GM12878 (cell line): Measurements from ENCODE around the gene ELP1.

Experiments
- GABPA ChIP-seq: IDR thresholded peaks from 2 replicates; pipeline ENCODE4 v1.6.1; 2014; ENCODE audit warnings: antibody characterized with exemption, low read depth, mild to moderate bottlenecking, inconsistent platforms
- HDAC6 ChIP-seq: fragments of 200-600 bp; sonication (generic); IDR thresholded peaks from one replicate; pipeline ENCODE4 v1.8.0; 2017; ENCODE audit warnings: antibody characterized with exemption; ENCODE audit not compliant: unreplicated experiment
- TF ChIP-seq, protein P1 (sequence below), 3 experiments: IDR thresholded peaks in 2 of 3; conservative IDR thresholded peaks in 1 of 3; 2 replicates each; pipeline ENCODE4 v1.5.1; 2011; ENCODE audit warnings: low read depth in 3 of 3, low read length in 3 of 3, mild to moderate bottlenecking in 3 of 3, control low read depth in 2 of 3, moderate library complexity in 2 of 3, inconsistent platforms in 1 of 3, mixed read lengths in 1 of 3; ENCODE audit not compliant: control insufficient read depth in 2 of 3, insufficient read depth in 1 of 3; ENCODE audit errors: extremely low read depth in 1 of 3

DNA sequence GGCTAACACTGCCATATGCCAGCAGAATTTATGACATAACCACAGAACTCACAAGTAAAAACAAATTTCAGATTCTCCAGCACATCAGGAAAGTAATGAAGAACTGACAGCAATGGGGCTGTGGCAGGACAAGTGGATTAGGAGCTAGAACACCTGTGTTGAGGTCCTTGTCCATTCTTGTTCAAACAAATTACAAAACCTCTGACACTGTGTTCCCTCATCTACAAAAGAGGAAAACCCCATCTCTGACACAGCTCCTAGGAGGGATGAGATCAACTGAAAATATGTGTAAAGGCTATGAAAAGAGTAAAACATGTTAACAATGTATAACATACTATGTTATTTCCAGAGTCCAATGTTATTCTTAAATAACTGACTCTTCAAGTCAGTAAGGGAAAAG lies 23.5 kb downstream of the ELP1 start:
- TF ChIP-seq GABPA (no peak), HDAC6 (no peak)
- TF ChIP-seq, protein P1, sequence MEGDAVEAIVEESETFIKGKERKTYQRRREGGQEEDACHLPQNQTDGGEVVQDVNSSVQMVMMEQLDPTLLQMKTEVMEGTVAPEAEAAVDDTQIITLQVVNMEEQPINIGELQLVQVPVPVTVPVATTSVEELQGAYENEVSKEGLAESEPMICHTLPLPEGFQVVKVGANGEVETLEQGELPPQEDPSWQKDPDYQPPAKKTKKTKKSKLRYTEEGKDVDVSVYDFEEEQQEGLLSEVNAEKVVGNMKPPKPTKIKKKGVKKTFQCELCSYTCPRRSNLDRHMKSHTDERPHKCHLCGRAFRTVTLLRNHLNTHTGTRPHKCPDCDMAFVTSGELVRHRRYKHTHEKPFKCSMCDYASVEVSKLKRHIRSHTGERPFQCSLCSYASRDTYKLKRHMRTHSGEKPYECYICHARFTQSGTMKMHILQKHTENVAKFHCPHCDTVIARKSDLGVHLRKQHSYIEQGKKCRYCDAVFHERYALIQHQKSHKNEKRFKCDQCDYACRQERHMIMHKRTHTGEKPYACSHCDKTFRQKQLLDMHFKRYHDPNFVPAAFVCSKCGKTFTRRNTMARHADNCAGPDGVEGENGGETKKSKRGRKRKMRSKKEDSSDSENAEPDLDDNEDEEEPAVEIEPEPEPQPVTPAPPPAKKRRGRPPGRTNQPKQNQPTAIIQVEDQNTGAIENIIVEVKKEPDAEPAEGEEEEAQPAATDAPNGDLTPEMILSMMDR (IDR thresholded peaks at IDR 0.05 in 2 of 3, conservative IDR thresholded peaks at IDR 0.05 in 1 of 3; ENCODE audit: control insufficient read depth in 2 of 3, extremely low read depth in 1 of 3, insufficient read depth in 1 of 3, low read depth in 3 of 3, low read length in 3 of 3) = no peak
